B cell (primary cell): ENCODE measurements around the gene CSMD2. TPM values are rescaled to one million over a fixed set of nuclear protein-coding genes. Genes with fewer than 3 reads are reported as not detected.

Source experiments
- ATAC-seq: fragments of 200-7000 bp; cut with Tn5 transposase; one replicate; pipeline ENCODE4 v1.10.0; 2021; ENCODE audit warnings: low read depth, mild to moderate bottlenecking, moderate number of reproducible peaks, moderate library complexity
- CTCF ChIA-PET: fragments of 350-600 bp; sonication (Branson Sonifier 250); formaldehyde crosslinking; loops from one replicate; lab custom pipeline; 2021; ENCODE audit warnings: antibody characterized with exemption, inconsistent platforms; lab: Charles Lee
- POLR2A ChIA-PET: fragments of 350-600 bp; sonication (Branson Sonifier 250); formaldehyde crosslinking; loops from one replicate; lab custom pipeline; 2021; ENCODE audit warnings: antibody characterized with exemption; lab: Charles Lee
- DNase-seq: peaks from one replicate; pipeline ENCODE4 v3.0.0; 2013
- H2AFZ ChIP-seq: 2 replicates; pipeline ENCODE4 v1.6.1; 2012; ENCODE audit warnings: mild to moderate bottlenecking, low read depth, low read length; ENCODE audit not compliant: insufficient read depth, poor library complexity, severe bottlenecking
- H3K27ac ChIP-seq, 2 donors: 1 replicate in 1 of 2; 2 replicates in 1 of 2; pipeline ENCODE4 v1.5.1; 2012 to 2013; ENCODE audit warnings: low read length in 2 of 2, mild to moderate bottlenecking in 2 of 2, moderate library complexity in 1 of 2
- H3K27me3 ChIP-seq, 4 experiments: fragments of 200-600 bp in 1 of 4; sonication (generic) in 1 of 4; replicated peaks in 1 of 4; 1 replicate in 2 of 4; 2 replicates in 2 of 4; pipeline versions ENCODE4 v1.6.1 to v1.7.0; 2013 to 2016; ENCODE audit warnings: low read length in 3 of 4, mild to moderate bottlenecking in 2 of 4, mixed read lengths in 1 of 4, moderate library complexity in 1 of 4; ENCODE audit not compliant: insufficient read depth in 4 of 4, control insufficient read depth in 3 of 4; ENCODE audit errors: control extremely low read depth in 1 of 4
- H3K36me3 ChIP-seq, 2 experiments: replicated peaks in 1 of 2; 1 replicate in 1 of 2; 2 replicates in 1 of 2; pipeline versions ENCODE4 v1.6.1 to v1.7.1; 2013; ENCODE audit warnings: low read length in 1 of 2; ENCODE audit not compliant: insufficient read depth in 2 of 2, control insufficient read depth in 1 of 2; ENCODE audit errors: control extremely low read depth in 1 of 2, extremely low read depth in 1 of 2
- H3K4me1 ChIP-seq, 2 donors: fragments of 200-600 bp in 1 of 2; sonication (generic) in 1 of 2; 1 replicate in 1 of 2; 2 replicates in 1 of 2; pipeline versions ENCODE4 v1.5.1 to v1.6.1; 2013 to 2017; ENCODE audit warnings: low read length in 2 of 2; ENCODE audit not compliant: control insufficient read depth in 2 of 2, insufficient read depth in 2 of 2
- H3K4me2 ChIP-seq: replicated peaks from 2 replicates; pipeline ENCODE3; 2012; ENCODE audit warnings: mild to moderate bottlenecking, low read depth, low read length; ENCODE audit not compliant: poor library complexity, severe bottlenecking
- H3K4me3 ChIP-seq, 5 experiments: fragments of 200-600 bp in 1 of 5; sonication (generic) in 1 of 5; 1 replicate in 3 of 5; 2 replicates in 2 of 5; pipeline versions ENCODE4 v1.5.1 to v1.7.0; 2011 to 2016; ENCODE audit warnings: low read length in 4 of 5, mild to moderate bottlenecking in 4 of 5, low read depth in 2 of 5, control low read depth in 1 of 5, moderate library complexity in 1 of 5; ENCODE audit not compliant: insufficient read depth in 1 of 5; ENCODE audit errors: control extremely low read depth in 1 of 5, extremely low read depth in 1 of 5
- H3K79me2 ChIP-seq: fragments of 200-600 bp; sonication (generic); one replicate; pipeline ENCODE4 v1.6.0; 2016; ENCODE audit warnings: low read length; ENCODE audit not compliant: control insufficient read depth, insufficient read depth
- H3K9ac ChIP-seq: fragments of 200-600 bp; sonication (generic); 2 replicates; pipeline ENCODE4 v1.6.1; 2017; ENCODE audit warnings: mild to moderate bottlenecking, low read length, moderate library complexity
- H3K9me3 ChIP-seq, 3 donors: one replicate each; pipeline versions ENCODE4 v1.6.1 to v1.7.1; 2013; ENCODE audit warnings: low read length in 2 of 3; ENCODE audit not compliant: control insufficient read depth in 2 of 3, insufficient read depth in 1 of 3; ENCODE audit errors: control extremely low read depth in 1 of 3
- H4K20me1 ChIP-seq: 2 replicates; pipeline ENCODE4 v1.6.0; 2012; ENCODE audit warnings: mild to moderate bottlenecking, low read length; ENCODE audit not compliant: insufficient read depth, control insufficient read depth, poor library complexity, severe bottlenecking
- H3K27ac Mint-ChIP-seq: one replicate; pipeline ENCODE4 v1.8.0; 2021; ENCODE audit warnings: mixed read lengths
- H3K27me3 Mint-ChIP-seq: one replicate; pipeline ENCODE4 v1.8.0; 2021; ENCODE audit warnings: mixed read lengths
- H3K4me1 Mint-ChIP-seq: one replicate; pipeline ENCODE4 v1.8.0; 2021; ENCODE audit warnings: mixed read lengths
- H3K4me3 Mint-ChIP-seq: one replicate; pipeline ENCODE4 v1.8.0; 2021; ENCODE audit warnings: mixed read lengths
- H3K9me3 Mint-ChIP-seq: one replicate; pipeline ENCODE4 v1.8.0; 2022; ENCODE audit warnings: mixed read lengths; ENCODE audit not compliant: insufficient read depth
- CTCF ChIP-seq: fragments of 200-600 bp; IDR thresholded peaks from one replicate; pipeline ENCODE4 v1.8.0; 2022; ENCODE audit warnings: antibody characterized with exemption, mild to moderate bottlenecking
- EZH2 ChIP-seq: IDR thresholded peaks from 2 replicates; pipeline ENCODE4 v1.6.1; 2012; ENCODE audit warnings: borderline replicate concordance, low read depth, mild to moderate bottlenecking, moderate library complexity, low read length; ENCODE audit not compliant: insufficient read depth, poor library complexity, severe bottlenecking
- WGBS: methylation state at CpG from one replicate; pipeline ENCODE4 v1.1.5; 2013; ENCODE audit warnings: missing lambda C conversion rate; ENCODE audit not compliant: insufficient coverage; 5-methylcytosine and 5-hydroxymethylcytosine counted together
- intact Hi-C: fragments of 100-400 bp; cut with micrococcal nuclease; formaldehyde crosslinking; loops from one replicate; pipeline ENCODE4 v1.10.0; 2022
- polyA plus RNA-seq: library from polyadenylated mRNA; depleted of rRNA; stranded (reverse); fragments of >200 nt; gene quantifications from 2 replicates; pipeline ENCODE4 v1.2.3, GENCODE V29; 2012
- total RNA-seq, 2 donors: library from RNA; stranded (reverse); fragments of 120-200 nt in 1 of 2; gene quantifications; 1 replicate in 1 of 2; 2 replicates in 1 of 2; pipeline versions ENCODE4 v1.2.3 to v1.2.4, GENCODE V29; 2013 to 2022

CSMD2 gene
- total and polyA plus RNA-seq, 2 donors (not counting 1 experiment from before 2014, with no cell fraction given) = not detected

GRCh38 chr1:33819290-33819912, 345.6 kb downstream of the CSMD2 start:
- DNase-seq (no peak), ATAC-seq (no peak)
- intact Hi-C loops = no loop called here
- peaks cover 17% of the 10 kb centered on the region for H3K27me3 Mint-ChIP-seq
- 85% methylated on average over 8 of the region's 10 CpGs for whole genome bisulfite sequencing
- Histone ChIP-seq H3K79me2 (no peaks in the 10 kb centered on the region), H3K27ac (no peak overlapping the region), H4K20me1 (no peaks in the 10 kb centered on the region), H3K9me3 (peaks cover 0 to 7% (median 0%) of the 10 kb centered on the region in 3 donors), H3K36me3 (no peaks in the 10 kb centered on the region), H3K9ac (no peak overlapping the region), H3K4me1 (no peaks in the 10 kb centered on the region), H3K4me2 (no peak overlapping the region), H2AFZ (no peak overlapping the region), H3K4me3 (no peak overlapping the region), H3K27me3 (peaks cover 0 to 3% (median 0%) of the 10 kb centered on the region in 4 experiments)
- TF ChIP-seq CTCF (no peak), EZH2 (no peak)
- no peak overlapping the region for H3K27ac Mint-ChIP-seq
- ChIA-PET POLR2A (no interaction called here), CTCF (no interaction called here)
- no peaks in the 10 kb centered on the region for H3K4me1 Mint-ChIP-seq
- H3K4me3 Mint-ChIP-seq = no peak overlapping the region
- H3K9me3 Mint-ChIP-seq = no peaks in the 10 kb centered on the region

GRCh38 chr1:33818071-33818470, 347.0 kb downstream of the CSMD2 start:
- Mint-ChIP-seq H3K4me3 (no peak overlapping the region), H3K9me3 (no peaks in the 10 kb centered on the region), H3K27ac (no peak overlapping the region), H3K27me3 (peaks cover 24% of the 10 kb centered on the region), H3K4me1 (no peaks in the 10 kb centered on the region)
- H4K20me1 ChIP-seq = no peaks in the 10 kb centered on the region
- no peak for TF ChIP-seq EZH2
- no peak for TF ChIP-seq CTCF
- peaks cover 0 to 3% (median 0%) of the 10 kb centered on the region in 4 experiments for H3K27me3 ChIP-seq
- no peak overlapping the region for H3K9ac ChIP-seq
- WGBS = 94% methylated on average over 2 of the region's 3 CpGs
- H3K4me3 ChIP-seq = no peak overlapping the region
- H3K9me3 ChIP-seq = peaks cover 0 to 4% (median 0%) of the 10 kb centered on the region in 3 donors
- no peak overlapping the region for H3K4me2 ChIP-seq
- ChIA-PET CTCF (no interaction called here), POLR2A (no interaction called here)
- intact Hi-C loops = no loop called here
- ATAC-seq = no peak
- no peak overlapping the region for H2AFZ ChIP-seq
- no peak for DNase-seq
- H3K4me1 ChIP-seq = no peaks in the 10 kb centered on the region
- no peaks in the 10 kb centered on the region for H3K36me3 ChIP-seq
- no peaks in the 10 kb centered on the region for H3K79me2 ChIP-seq
- H3K27ac ChIP-seq = no peak overlapping the region
